LNCAP (cell line): ENCODE data around the gene RRP1B.

ENCODE experiments used
- CTCF ChIP-seq: fragments of 450-650 bp; IDR thresholded peaks from 2 replicates; pipeline ENCODE4 v1.5.1; 2017; ENCODE audit warnings: mild to moderate bottlenecking

The RRP1B gene

GRCh38 chr21:43691801-43692200 is 32.4 kb downstream of the RRP1B start:
- no peak for TF ChIP-seq CTCF

- no peak for TF ChIP-seq CTCF
Observed at GRCh38 chr21:43692949-43693348, 33.6 kb downstream of the RRP1B start.

- TF ChIP-seq CTCF = no peak
Observed at GRCh38 chr21:43693981-43694380, 34.6 kb downstream of the RRP1B start.

GRCh38 chr21:43694437-43695079 is 35.2 kb downstream of the RRP1B start:
- no peak for TF ChIP-seq CTCF

GRCh38 chr21:43696214-43696613 is 36.9 kb downstream of the RRP1B start:
- TF ChIP-seq CTCF = no peak

- no peak for TF ChIP-seq CTCF
Observed at GRCh38 chr21:43697758-43698643, 38.6 kb downstream of the RRP1B start.

GRCh38 chr21:43699933-43700599 is 40.7 kb downstream of the RRP1B start:
- TF ChIP-seq CTCF = no peak
